Kidney epithelial cell (primary cell): ENCODE data around the gene EDEM2. TPM values are rescaled to one million over a fixed set of nuclear protein-coding genes. Genes with fewer than 3 reads are reported as not detected.
"Not testable (repeated sequence)": the region's sequence is repeated elsewhere in the genome, so short reads cannot be mapped to it uniquely, and the experiment has no call there.

ENCODE experiments used
- DNase-seq: peaks from one replicate; pipeline ENCODE4 v3.0.0-alpha.2; 2010; ENCODE audit warnings: low read depth
- H3K27me3 ChIP-seq: 2 replicates; pipeline ENCODE4 v1.6.0; 2011; ENCODE audit warnings: low read length; ENCODE audit not compliant: control insufficient read depth, insufficient read depth
- H3K36me3 ChIP-seq: 2 replicates; pipeline ENCODE4 v1.5.1; 2011; ENCODE audit warnings: low read length; ENCODE audit not compliant: control insufficient read depth, insufficient read depth
- H3K4me3 ChIP-seq: 2 replicates; pipeline ENCODE4 v1.5.1; 2011; ENCODE audit warnings: low read depth, mild to moderate bottlenecking, control low read depth, low read length
- total RNA-seq: library from RNA; depleted of rRNA; stranded (reverse); fragments of >200 nt; gene quantifications from 2 replicates; pipeline ENCODE4 v1.2.3, GENCODE V29; 2015
- TF ChIP-seq, protein P1 (sequence below): IDR thresholded peaks from 2 replicates; pipeline ENCODE4 v1.5.1; 2011; ENCODE audit warnings: mild to moderate bottlenecking, moderate library complexity, low read length, control low read depth, inconsistent platforms; ENCODE audit not compliant: insufficient read depth, poor library complexity, severe bottlenecking

Gene EDEM2
- total RNA-seq, 1 donor from 2014 or later = 34.7 TPM

DNA sequence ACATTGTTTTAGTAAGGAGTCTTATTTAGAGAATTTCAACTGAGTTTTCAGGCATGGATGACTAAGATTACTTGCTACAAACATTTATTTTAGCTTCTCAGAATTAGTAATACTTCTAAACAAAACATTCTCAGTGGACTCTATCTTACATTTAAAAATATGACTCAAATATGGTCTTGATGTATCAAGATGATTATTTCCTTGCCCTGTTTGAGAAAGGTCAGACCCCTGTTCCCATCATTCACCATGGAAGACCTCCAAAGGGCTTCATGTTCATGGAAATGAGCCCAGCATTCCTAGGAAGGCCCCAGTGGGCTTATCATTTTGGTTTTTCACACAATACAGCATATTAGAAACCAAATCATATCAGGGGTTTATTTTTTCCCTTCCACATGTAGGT, 29.9 kb downstream of the EDEM2 start:
- Histone ChIP-seq H3K36me3 (peaks cover 3% of the 10 kb centered on the region), H3K4me3 (no peak overlapping the region), H3K27me3 (no peaks in the 10 kb centered on the region)
- TF ChIP-seq, protein P1, sequence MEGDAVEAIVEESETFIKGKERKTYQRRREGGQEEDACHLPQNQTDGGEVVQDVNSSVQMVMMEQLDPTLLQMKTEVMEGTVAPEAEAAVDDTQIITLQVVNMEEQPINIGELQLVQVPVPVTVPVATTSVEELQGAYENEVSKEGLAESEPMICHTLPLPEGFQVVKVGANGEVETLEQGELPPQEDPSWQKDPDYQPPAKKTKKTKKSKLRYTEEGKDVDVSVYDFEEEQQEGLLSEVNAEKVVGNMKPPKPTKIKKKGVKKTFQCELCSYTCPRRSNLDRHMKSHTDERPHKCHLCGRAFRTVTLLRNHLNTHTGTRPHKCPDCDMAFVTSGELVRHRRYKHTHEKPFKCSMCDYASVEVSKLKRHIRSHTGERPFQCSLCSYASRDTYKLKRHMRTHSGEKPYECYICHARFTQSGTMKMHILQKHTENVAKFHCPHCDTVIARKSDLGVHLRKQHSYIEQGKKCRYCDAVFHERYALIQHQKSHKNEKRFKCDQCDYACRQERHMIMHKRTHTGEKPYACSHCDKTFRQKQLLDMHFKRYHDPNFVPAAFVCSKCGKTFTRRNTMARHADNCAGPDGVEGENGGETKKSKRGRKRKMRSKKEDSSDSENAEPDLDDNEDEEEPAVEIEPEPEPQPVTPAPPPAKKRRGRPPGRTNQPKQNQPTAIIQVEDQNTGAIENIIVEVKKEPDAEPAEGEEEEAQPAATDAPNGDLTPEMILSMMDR = no peak
- DNase-seq = no peak

DNA sequence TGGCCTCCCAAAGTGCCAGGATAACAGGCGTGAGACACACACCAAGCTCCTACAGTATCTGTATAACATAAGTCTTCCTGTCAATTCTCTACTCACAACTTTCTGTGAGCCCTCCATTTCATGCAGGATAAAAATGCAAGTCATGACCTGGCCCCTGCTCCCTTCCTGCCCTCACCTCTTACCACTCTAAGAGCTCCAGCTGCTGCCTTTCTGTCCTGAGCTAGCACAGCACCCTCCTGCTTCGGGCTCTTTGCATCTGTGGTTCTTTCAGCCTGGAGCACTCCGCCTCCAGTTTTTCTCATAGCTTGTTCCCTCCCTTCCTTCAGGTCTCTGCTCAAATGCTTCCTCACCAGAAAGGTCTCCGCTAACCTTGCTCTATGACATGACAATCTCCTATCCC, 30.9 kb downstream of the EDEM2 start:
- Histone ChIP-seq H3K36me3 (peaks cover 3% of the 10 kb centered on the region), H3K27me3 (no peaks in the 10 kb centered on the region), H3K4me3 (no peak overlapping the region)
- TF ChIP-seq, protein P1 = no peak
- DNase-seq = no peak

GRCh38 chr20:35115606-35116005, 31.5 kb downstream of the EDEM2 start:
- H3K36me3 ChIP-seq = peaks cover 1% of the 10 kb centered on the region
- no peak for DNase-seq
- TF ChIP-seq, protein P1 = no peak
- no peak overlapping the region for H3K4me3 ChIP-seq
- H3K27me3 ChIP-seq = no peaks in the 10 kb centered on the region

DNA sequence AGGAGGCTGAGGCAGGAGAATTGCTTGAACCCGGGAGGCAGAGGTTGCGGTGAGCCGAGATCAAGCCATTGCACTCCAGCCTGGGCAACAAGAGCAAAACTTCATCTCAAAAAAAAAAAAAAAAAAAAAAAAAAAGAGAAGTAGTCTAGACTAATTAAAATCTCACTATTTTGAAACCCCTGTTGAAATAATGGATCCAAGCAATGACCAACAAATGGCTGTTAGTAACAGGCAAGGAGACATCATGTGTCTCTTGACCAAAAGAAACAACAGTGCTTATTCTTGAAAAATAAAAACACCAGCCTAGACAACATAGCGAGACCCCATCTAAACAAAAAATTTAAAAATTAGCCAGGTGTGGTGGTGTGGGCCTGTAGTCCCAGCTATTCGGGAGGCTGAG, 34.9 kb downstream of the EDEM2 start:
- not testable (repeated sequence) for H3K27me3 ChIP-seq, H3K4me3 ChIP-seq, H3K36me3 ChIP-seq, DNase-seq

DNA sequence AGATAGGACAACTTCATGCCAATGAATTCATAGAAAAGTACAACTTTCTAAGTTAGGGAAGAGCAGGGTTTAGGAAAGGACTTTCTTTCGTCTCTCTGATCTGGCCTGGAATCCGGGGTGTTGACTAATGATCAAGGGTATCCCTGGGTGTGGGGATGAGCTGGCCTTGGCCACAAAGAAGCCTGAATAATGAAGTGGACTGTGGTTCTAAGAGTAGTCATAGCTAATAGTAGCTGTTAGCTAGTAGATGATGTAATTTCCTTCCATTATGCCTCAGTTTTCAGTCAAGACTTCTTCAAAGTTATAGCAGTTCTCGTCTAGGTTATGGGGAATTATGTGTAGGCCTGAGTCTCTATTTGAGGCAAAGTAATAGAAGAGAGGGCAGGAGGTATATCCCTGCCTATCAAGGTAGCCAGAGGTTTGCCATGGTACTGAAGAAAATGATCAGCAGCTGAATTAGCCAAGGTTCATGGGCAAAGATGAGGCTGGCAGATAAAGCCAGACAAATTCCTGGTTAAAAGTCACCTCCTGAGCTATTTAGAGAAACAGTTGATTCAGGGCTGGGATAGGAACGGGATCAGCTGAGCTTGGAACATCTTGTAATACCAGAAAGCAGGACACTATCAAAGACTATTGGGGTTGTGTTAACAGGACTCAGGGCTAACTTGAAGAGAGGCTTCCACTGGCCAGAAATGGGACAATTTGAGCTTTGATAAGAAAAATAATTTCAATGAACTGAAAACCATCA, 35.8 kb downstream of the EDEM2 start:
- Histone ChIP-seq H3K4me3 (no peak overlapping the region), H3K27me3 (no peaks in the 10 kb centered on the region), H3K36me3 (no peaks in the 10 kb centered on the region)
- DNase-seq = peak; percentile 57
- TF ChIP-seq, protein P1 = no peak

GRCh38 chr20:35108921-35109320, 38.2 kb downstream of the EDEM2 start:
- H3K27me3 ChIP-seq = no peaks in the 10 kb centered on the region
- no peak for DNase-seq
- TF ChIP-seq, protein P1 = no peak
- no peak overlapping the region for H3K4me3 ChIP-seq
- H3K36me3 ChIP-seq = no peaks in the 10 kb centered on the region
